Mesothelial cell of epicardium (in vitro differentiated cells): ENCODE data around the gene ADA. TPM values are rescaled to one million over a fixed set of nuclear protein-coding genes. Genes with fewer than 3 reads are reported as not detected.
A peak's percentile ranks its signal among the peaks of the same experiment; 100 is the strongest.

Source experiments
- DNase-seq, 2 experiments: peaks; one replicate each; pipeline ENCODE4 v3.0.0; 2021; ENCODE audit warnings: low spot score in 2 of 2; ENCODE audit not compliant: unreplicated experiment in 2 of 2
- H3K27ac Mint-ChIP-seq: 2 replicates; pipeline ENCODE4 v1.8.0; 2021; ENCODE audit warnings: mixed read lengths
- H3K27me3 Mint-ChIP-seq: 2 replicates; pipeline ENCODE4 v1.8.0; 2021; ENCODE audit warnings: low read depth, mixed read lengths
- H3K36me3 Mint-ChIP-seq: 2 replicates; pipeline ENCODE4 v1.8.0; 2021; ENCODE audit warnings: mixed read lengths
- H3K4me1 Mint-ChIP-seq: 2 replicates; pipeline ENCODE4 v1.8.0; 2021; ENCODE audit warnings: mixed read lengths
- H3K4me3 Mint-ChIP-seq: 2 replicates; pipeline ENCODE4 v1.8.0; 2021; ENCODE audit warnings: mild to moderate bottlenecking, moderate library complexity, mixed read lengths
- H3K9me3 Mint-ChIP-seq: 2 replicates; pipeline ENCODE4 v1.8.0; 2021; ENCODE audit warnings: mixed read lengths
- total RNA-seq: library from RNA; stranded (reverse); gene quantifications from 3 replicates; pipeline ENCODE4 v1.2.1, GENCODE V29; 2021
- TF ChIP-seq, protein P1 (sequence below): fragments of 200-600 bp; sonication (generic); IDR thresholded peaks from one replicate; pipeline ENCODE4 v1.5.0; 2021; ENCODE audit warnings: antibody characterized with exemption; ENCODE audit not compliant: unreplicated experiment

The ADA gene
- total RNA-seq, 1 donor from 2014 or later = 21.7 TPM

DNA sequence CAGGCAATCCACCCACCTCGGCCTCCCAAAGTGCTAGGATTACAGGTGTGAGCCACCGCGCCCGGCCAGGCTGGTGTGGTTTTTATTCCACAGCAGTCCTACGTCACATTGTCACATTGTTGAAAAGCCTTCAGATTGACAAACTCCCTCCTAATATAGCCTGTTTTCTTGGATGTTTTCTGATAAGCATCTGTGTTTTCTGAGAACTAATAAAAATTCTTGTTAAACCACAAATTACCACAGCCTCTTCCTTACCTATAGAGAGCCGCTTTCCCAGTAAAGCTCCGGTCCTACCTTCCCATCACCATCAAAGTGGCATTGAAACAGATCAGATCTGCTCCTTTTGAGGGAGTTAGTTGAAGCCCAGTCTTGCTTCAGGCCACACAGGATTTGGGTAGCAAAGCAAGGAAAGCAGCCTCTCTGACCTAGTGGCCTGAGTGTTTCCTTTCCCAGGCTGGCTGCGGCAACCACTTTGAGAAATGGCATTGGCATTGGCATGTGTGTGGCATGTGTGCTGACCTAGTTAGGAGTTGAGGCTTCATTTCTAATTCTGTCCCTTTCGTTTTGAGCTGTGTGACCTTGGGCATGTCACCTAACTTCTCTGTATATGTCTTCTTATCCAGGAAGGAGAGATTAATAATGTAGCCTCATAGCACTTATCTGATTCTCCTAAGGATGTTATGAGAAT lies 70.8 kb downstream of the ADA start:
- no peak for DNase-seq
- peaks cover 3% of the 10 kb centered on the region for H3K36me3 Mint-ChIP-seq
- H3K4me3 Mint-ChIP-seq = no peak overlapping the region
- peak overlapping the region; percentile 96 for H3K27ac Mint-ChIP-seq
- peaks cover 4% of the 10 kb centered on the region for H3K9me3 Mint-ChIP-seq
- TF ChIP-seq, protein P1, sequence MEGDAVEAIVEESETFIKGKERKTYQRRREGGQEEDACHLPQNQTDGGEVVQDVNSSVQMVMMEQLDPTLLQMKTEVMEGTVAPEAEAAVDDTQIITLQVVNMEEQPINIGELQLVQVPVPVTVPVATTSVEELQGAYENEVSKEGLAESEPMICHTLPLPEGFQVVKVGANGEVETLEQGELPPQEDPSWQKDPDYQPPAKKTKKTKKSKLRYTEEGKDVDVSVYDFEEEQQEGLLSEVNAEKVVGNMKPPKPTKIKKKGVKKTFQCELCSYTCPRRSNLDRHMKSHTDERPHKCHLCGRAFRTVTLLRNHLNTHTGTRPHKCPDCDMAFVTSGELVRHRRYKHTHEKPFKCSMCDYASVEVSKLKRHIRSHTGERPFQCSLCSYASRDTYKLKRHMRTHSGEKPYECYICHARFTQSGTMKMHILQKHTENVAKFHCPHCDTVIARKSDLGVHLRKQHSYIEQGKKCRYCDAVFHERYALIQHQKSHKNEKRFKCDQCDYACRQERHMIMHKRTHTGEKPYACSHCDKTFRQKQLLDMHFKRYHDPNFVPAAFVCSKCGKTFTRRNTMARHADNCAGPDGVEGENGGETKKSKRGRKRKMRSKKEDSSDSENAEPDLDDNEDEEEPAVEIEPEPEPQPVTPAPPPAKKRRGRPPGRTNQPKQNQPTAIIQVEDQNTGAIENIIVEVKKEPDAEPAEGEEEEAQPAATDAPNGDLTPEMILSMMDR = no peak
- no peaks in the 10 kb centered on the region for H3K27me3 Mint-ChIP-seq
- H3K4me1 Mint-ChIP-seq = peaks cover 71% of the 10 kb centered on the region

DNA sequence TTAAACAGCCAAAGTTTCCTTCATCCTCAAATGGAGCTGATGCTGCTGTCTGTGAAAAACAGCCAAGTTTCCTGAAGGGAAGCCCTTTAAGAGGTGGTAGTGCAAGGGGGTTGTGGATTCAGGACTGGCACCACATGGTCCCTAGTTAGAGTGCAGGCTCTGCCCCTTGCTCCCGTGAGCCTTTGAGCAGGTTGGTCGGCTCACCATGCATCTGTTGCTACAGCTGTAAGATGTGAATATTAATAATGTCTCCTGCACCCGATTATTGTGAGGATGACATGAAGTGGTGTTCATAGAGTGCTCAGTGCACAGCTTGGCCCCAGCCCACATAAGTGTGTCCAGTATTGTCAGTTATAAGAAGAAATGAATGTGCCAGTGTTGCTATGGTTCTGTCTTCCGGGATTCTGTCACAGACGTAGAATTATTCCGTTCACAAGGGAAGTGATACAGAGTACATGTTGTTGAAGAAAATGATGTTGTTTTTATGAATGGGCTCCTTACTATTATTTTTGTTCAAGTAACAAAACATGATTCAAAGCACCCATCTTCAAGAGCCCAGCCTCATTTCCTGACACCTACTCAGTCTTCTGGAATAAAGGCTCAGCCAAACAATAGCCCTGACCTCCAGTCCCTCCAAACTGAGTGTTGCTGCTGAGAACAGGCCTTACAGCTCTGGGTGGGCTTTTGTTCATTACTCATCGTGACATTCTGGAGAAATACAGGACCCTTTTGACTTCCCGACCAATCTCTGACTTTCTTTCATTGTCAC lies 72.0 kb downstream of the ADA start:
- H3K4me3 Mint-ChIP-seq = no peak overlapping the region
- peaks cover 3% of the 10 kb centered on the region for H3K36me3 Mint-ChIP-seq
- no peak for DNase-seq
- H3K27me3 Mint-ChIP-seq = no peaks in the 10 kb centered on the region
- TF ChIP-seq, protein P1 = no peak
- peaks cover 59% of the 10 kb centered on the region for H3K4me1 Mint-ChIP-seq
- H3K27ac Mint-ChIP-seq = peak overlapping the region; percentile 31
- H3K9me3 Mint-ChIP-seq = peaks cover 4% of the 10 kb centered on the region

DNA sequence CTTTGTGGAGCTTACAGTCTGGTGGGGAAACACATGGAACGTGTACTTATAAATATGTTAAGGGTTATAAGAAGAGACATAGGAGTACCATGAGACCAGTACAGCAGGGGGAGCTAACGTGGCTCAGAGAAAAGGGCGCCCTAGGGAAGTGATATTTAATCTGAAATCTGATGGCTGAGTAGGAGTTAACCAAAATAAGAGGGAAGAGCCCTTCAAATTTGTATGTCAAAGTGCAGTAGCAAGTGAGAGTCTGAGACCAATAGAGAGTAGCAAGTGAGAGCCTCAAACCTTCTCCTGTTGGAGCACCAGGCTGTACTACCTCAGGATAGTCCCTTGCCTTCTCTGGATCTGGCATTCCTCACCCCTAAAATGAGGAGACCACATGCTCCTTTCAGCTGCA lies 75.2 kb downstream of the ADA start:
- H3K9me3 Mint-ChIP-seq = peaks cover 4% of the 10 kb centered on the region
- H3K27me3 Mint-ChIP-seq = no peaks in the 10 kb centered on the region
- H3K4me3 Mint-ChIP-seq = no peak overlapping the region
- H3K27ac Mint-ChIP-seq = peak overlapping the region; percentile 4
- H3K4me1 Mint-ChIP-seq = peaks cover 53% of the 10 kb centered on the region
- TF ChIP-seq, protein P1 = no peak
- H3K36me3 Mint-ChIP-seq = peaks cover 3% of the 10 kb centered on the region
- DNase-seq = no peak

DNA sequence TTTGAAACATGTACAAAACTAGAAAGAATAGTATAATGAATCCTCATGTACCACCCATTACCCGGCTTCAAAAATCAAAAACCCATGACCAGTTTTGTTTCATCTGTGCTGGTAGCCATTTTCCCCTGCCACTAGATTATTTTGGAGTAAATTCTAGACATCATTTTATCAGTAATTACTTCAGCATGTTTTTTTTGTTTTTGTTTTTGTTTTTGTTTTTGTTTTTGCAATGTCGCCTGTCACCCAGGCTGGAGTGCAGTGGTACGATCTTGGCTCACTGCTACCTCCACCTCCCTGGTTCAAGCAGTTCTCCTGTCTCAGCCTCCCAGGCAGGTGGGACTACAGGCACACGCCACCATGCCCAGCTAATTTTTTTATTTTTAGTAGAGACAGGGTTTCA lies 77.1 kb downstream of the ADA start:
- peak overlapping the region; percentile 97 for H3K27ac Mint-ChIP-seq

DNA sequence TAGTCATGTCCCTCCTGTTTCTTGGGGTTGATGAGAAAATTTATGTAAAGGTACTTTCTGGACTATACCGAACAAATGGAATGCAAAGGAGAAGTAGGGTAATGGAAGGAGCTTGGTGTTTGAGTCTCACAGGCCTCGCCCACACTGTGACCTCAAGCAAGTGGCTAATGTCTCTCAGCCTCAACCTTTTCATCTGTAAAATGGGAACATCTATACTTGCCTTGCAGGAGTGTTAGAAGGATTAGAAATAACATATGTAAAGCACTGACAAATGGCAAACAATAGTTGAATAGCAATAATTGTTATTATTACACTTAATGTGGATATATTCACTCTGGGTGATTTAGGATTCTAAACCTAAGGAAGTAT lies 78.0 kb downstream of the ADA start:
- Mint-ChIP-seq H3K36me3 (peaks cover 1% of the 10 kb centered on the region), H3K9me3 (peaks cover 2% of the 10 kb centered on the region), H3K27ac (peak overlapping the region; percentile 97), H3K4me3 (no peak overlapping the region), H3K27me3 (no peaks in the 10 kb centered on the region), H3K4me1 (peaks cover 37% of the 10 kb centered on the region)
- no peak for DNase-seq
- TF ChIP-seq, protein P1 = no peak

More for the DNA sequence above, 77.1 kb downstream of the ADA start:
- peaks cover 3% of the 10 kb centered on the region for H3K36me3 Mint-ChIP-seq
- H3K27me3 Mint-ChIP-seq = no peaks in the 10 kb centered on the region
- peaks cover 4% of the 10 kb centered on the region for H3K9me3 Mint-ChIP-seq
- no peak overlapping the region for H3K4me3 Mint-ChIP-seq
- no peak for DNase-seq
- H3K4me1 Mint-ChIP-seq = peaks cover 38% of the 10 kb centered on the region
- TF ChIP-seq, protein P1 = no peak
